Measurements from ENCODE around the gene FGF12. TPM values are rescaled to one million over a fixed set of nuclear protein-coding genes. Genes with fewer than 3 reads are reported as not detected.

The FGF12 gene
- total RNA-seq, 1 experiment from 2014 or later = 0.51 TPM

- no peaks in the 10 kb centered on the region for H3K27me3 ChIP-seq (ENCODE audit: control insufficient read depth, insufficient read depth, low read length)
- no TSS peak for BruUV-seq (replicated peaks)
These were observed 240.3 kb downstream of the FGF12 start for GRCh38 chr3:192487033-192487432.

GRCh38 chr3:192482809-192483208, 244.5 kb downstream of the FGF12 start:
- ATAC-seq = no peak
- ChIA-PET CTCF (no interaction called here), POLR2A (no interaction called here)
- intact Hi-C loops (cut with micrococcal nuclease; ENCODE audit: unreplicated experiment) (no loop called here), in situ Hi-C loops (cut with HindIII; ENCODE audit: low pct_unique_long_range_greater_than_20kb, low sequenced_read_pairs) (no loop called here)
- Histone ChIP-seq H3K36me3 (ENCODE audit: control insufficient read depth, insufficient read depth, low read length) (no peaks in the 10 kb centered on the region), H3K4me3 (ENCODE audit: low read depth in 2 of 2, low read length in 2 of 2) (no peak overlapping the region), H3K9me3 (ENCODE audit: control insufficient read depth, insufficient read depth, low read depth, low read length) (no peaks in the 10 kb centered on the region), H3K27ac (ENCODE audit: low read length) (no peak overlapping the region), H3K27me3 (ENCODE audit: control insufficient read depth, insufficient read depth, low read length) (no peaks in the 10 kb centered on the region), H3K4me1 (ENCODE audit: control insufficient read depth, insufficient read depth, low read length) (no peaks in the 10 kb centered on the region)
- DNase-seq (ENCODE audit: low read depth, low spot score) = no peak
- no TSS peak for BruUV-seq (replicated peaks)
- TF ChIP-seq SIN3A (IDR thresholded peaks at IDR 0.05; ENCODE audit: borderline replicate concordance, insufficient read depth, low read depth, low read length) (no peak), POLR2AphosphoS5 (IDR thresholded peaks at IDR 0.05; ENCODE audit: low read depth, low read length) (no peak), CTCF (IDR thresholded peaks at IDR 0.05) (no peak), REST (IDR thresholded peaks at IDR 0.05; ENCODE audit: insufficient read depth in 1 of 2, low read depth in 2 of 2, low read length in 1 of 2) (no peak), TCF7L2 (IDR thresholded peaks at IDR 0.05; ENCODE audit: low read depth, low read length) (no peak)

More at GRCh38 chr3:192487033-192487432, 240.3 kb downstream of the FGF12 start:
- DNase-seq (ENCODE audit: low read depth, low spot score) (no peak), ATAC-seq (no peak)
- H3K4me1 ChIP-seq (ENCODE audit: control insufficient read depth, insufficient read depth, low read length) = no peaks in the 10 kb centered on the region
- intact Hi-C loops (cut with micrococcal nuclease; ENCODE audit: unreplicated experiment) (no loop called here), in situ Hi-C loops (cut with HindIII; ENCODE audit: low pct_unique_long_range_greater_than_20kb, low sequenced_read_pairs) (no loop called here)
- no peaks in the 10 kb centered on the region for H3K36me3 ChIP-seq (ENCODE audit: control insufficient read depth, insufficient read depth, low read length)
- H3K4me3 ChIP-seq (ENCODE audit: low read depth in 2 of 2, low read length in 2 of 2) = no peak overlapping the region
- CTCF ChIA-PET = no interaction called here
- POLR2A ChIA-PET = no interaction called here
- H3K27ac ChIP-seq (ENCODE audit: low read length) = no peak overlapping the region
- TF ChIP-seq REST (IDR thresholded peaks at IDR 0.05; ENCODE audit: insufficient read depth in 1 of 2, low read depth in 2 of 2, low read length in 1 of 2) = no peak
- no peak for TF ChIP-seq SIN3A (IDR thresholded peaks at IDR 0.05; ENCODE audit: borderline replicate concordance, insufficient read depth, low read depth, low read length)
- TF ChIP-seq CTCF (IDR thresholded peaks at IDR 0.05) = no peak
- no peak for TF ChIP-seq TCF7L2 (IDR thresholded peaks at IDR 0.05; ENCODE audit: low read depth, low read length)
- TF ChIP-seq POLR2AphosphoS5 (IDR thresholded peaks at IDR 0.05; ENCODE audit: low read depth, low read length) = no peak
- no peaks in the 10 kb centered on the region for H3K9me3 ChIP-seq (ENCODE audit: control insufficient read depth, insufficient read depth, low read depth, low read length)

Data from Panc1 (cell line).